ENCODE measurements around the gene BTBD7.
"Not testable (repeated sequence)": the region's sequence is repeated elsewhere in the genome, so short reads cannot be mapped to it uniquely, and the experiment has no call there.

The BTBD7 gene, protein sequence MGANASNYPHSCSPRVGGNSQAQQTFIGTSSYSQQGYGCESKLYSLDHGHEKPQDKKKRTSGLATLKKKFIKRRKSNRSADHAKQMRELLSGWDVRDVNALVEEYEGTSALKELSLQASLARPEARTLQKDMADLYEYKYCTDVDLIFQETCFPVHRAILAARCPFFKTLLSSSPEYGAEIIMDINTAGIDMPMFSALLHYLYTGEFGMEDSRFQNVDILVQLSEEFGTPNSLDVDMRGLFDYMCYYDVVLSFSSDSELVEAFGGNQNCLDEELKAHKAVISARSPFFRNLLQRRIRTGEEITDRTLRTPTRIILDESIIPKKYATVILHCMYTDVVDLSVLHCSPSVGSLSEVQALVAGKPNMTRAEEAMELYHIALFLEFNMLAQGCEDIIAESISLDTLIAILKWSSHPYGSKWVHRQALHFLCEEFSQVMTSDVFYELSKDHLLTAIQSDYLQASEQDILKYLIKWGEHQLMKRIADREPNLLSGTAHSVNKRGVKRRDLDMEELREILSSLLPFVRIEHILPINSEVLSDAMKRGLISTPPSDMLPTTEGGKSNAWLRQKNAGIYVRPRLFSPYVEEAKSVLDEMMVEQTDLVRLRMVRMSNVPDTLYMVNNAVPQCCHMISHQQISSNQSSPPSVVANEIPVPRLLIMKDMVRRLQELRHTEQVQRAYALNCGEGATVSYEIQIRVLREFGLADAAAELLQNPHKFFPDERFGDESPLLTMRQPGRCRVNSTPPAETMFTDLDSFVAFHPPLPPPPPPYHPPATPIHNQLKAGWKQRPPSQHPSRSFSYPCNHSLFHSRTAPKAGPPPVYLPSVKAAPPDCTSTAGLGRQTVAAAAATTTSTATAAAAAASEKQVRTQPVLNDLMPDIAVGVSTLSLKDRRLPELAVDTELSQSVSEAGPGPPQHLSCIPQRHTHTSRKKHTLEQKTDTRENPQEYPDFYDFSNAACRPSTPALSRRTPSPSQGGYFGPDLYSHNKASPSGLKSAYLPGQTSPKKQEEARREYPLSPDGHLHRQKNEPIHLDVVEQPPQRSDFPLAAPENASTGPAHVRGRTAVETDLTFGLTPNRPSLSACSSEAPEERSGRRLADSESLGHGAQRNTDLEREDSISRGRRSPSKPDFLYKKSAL

DNA sequence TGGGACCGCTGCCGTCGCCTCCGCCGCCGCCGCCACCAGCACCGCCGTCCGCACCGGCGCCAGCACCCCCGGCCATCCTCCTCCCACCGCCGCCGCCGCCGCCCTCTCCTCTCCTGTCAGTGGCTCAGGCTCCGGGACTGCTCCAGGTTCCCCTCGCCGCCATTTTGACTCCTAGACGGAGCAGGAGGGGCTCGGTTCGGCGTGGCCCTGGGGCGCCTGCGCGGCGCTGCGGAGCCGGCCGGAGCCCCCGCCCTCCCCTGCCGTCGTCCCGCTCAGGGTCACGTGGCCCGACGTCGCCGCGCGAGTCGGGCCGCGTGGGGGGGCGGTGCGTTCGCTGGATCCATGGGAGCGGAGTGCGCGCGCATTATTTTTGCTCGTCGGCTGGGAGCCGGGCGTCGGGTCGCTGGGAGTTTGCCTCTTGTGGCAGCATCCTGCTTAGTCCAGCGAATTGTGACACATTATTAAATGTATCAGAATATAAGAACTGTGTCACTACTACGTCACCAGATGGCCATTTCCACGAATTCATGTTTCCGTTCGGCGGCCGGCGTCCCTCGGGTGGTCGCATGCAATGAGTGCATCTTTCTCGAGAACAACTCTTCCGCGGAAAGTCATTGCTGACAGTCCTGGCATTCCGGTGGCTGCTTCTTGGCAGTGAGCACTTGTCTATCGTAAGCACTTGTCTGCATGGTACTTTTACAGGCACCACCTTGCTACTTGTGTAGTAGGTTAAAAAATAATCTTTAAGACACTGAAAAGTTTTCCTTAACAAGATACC lies at the start of gene BTBD7:
BTBD7 (minus strand) TSS at position 184 of the 778 bp plus-strand sequence. CDS start 36,985 bp downstream, outside the sequence.
- DNase-seq (ENCODE audit: low read depth), result peak; percentile 93

DNA sequence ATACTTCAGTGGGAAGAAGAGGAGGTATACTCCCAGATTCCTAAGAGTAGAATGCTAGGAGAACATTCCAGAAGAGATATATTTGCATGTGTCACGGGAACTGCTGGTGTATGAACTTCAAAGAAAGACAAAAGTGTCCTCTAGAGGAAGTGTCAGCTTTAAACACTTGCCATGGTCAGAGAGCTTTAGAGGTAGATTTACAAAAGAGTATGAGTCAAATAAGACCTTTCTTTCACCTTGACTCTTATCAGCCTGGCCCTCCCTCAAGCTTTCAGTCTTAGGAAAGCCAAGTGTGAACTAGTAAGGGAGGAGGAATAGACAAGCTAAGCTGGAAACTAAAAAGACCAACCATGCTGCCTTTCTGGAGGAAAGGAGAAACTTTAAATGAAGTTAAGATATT lies 48.8 kb upstream of the BTBD7 start:
- DNase-seq (ENCODE audit: low read depth), result no peak

DNA sequence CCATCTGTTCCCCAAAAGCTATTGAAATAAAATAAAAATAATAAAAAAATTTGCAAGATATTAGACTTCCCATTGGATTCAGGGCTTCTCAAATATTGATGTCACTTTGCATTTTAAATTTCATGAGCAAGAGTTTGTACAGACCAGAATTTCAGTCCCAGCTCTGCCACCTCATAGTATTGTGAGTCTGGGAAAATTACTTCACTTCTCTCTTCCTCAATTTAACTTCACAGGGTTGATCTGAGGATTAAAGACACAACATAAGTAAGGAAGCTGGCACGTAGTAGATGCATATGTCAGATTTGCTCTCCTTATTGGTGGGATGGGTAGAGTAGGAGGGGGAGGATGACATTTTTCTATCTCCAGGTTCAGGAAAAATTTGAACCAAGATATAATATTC lies 47.0 kb upstream of the BTBD7 start:
- DNase-seq (ENCODE audit: low read depth), result no peak

DNA sequence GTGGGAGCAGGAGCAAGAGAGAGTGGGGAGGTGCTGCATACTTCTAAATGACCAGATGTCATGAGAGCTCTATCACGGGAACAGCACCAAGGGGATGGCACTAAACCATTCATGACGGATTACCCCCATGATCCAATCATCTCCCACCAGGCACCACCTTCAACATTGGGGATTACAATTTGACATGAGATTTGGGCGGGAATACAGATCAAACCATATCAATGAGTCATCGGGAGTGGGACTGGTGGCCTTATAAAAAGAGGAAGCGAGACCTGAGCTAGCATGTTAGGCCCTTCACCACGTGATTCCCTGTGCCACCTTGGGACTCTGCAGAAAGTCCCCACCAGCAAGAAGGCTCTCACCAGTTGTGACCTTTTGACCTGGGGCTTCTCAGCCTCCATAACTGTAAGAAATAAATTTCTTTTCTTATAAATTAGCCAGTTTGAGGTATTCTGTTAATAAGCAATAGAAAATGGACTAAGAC lies 42.9 kb upstream of the BTBD7 start:
- no peak for DNase-seq (ENCODE audit: low read depth)

DNA sequence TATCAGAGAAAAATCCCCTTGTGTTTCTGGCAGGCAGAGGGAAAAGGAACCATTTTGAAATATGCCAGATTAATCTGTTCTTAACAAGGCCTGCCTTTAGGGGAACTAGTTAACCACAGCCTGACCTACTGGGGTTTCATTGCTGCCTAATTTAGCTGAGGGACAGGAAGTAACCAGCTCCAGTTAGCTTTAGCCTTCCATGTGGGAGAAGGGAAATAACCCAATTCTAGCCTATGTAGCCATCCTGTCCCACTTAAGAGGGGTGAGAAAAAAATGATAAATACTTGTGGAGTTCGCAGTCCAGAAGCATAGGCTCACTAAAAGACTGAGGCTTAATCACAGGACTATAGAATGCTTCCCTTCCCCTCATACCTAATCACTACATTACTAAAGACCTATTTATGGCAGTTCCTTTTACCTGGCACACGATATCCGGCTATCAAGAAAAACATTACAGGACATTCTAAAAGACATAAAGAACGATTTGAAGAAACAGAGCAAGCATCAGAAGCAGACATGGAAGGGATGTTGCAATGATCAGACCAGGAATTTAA lies 37.0 kb upstream of the BTBD7 start:
- no peak for DNase-seq (ENCODE audit: low read depth)

DNA sequence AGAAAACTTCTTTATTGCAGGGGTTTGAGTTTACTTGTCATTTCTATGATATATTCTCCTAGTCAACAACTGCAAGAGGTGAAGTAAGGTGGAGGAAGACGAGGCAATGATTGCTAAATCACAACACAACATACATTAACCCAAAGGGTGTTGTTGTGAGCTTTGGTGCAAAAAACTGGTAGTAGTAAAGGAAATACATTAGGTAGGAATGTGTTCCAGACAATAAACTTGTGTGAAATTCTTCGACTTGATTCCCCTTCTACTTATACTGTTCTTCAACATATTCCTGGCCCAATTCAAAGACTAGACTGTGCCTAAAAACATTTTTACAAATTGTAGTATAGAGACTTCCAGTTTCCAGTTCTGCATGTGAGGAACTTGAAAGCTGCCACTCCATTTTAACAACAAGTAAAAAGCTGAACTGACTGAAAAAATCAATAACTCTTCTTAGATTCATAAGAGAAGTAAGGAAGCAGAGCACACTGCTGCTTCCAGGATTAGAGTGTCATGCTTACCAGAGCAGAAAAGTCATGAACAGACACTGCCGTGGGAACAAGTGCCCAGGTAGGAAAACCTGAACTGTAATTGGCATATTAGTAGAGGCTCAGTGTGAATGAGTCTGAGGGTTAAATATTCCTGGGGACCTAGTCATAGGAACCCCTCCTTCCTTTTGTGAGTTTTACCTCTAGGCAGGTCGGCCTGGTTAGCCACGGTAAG lies 36.3 kb upstream of the BTBD7 start:
- no peak for DNase-seq (ENCODE audit: low read depth)

DNA sequence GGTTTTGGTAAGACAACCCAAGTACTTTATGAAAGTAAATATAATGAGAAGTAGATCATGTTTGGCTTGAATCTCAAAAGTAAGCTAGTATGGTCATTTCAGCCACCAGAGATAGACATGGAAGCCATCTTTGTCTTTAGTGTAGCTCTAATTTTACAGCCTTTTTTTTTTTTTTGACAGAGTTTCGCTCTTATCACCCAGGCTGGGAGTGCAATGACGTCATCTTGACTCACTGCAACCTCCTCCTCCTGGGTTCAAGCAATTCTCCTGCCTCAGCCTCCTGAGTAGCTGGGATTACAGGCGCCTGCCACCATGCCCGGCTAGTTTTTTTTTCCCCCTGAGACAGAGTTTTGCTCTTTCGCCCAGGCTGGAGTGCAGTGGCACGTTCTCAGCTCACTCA lies 22.0 kb upstream of the BTBD7 start:
- DNase-seq (ENCODE audit: low read depth), result not testable (repeated sequence)

DNA sequence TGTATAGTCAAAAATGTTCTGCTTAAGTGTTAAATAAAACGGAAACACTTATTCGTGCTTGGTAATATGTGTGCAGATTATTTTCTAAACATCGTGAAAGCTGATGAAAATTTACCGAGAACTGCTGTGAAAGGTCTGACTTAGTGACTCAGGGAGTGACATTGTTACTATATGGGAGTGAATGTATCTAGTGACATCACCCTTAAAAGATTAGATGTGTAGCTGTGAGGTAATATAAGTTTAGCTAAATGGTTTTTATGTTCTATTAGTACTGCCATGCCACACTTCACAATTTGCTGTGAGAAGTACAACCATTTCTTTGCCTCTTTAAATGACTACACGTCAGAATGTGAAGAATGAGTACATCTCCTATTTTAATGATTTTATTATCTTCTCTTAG lies 15.5 kb upstream of the BTBD7 start:
- DNase-seq (ENCODE audit: low read depth), result no peak

DNA sequence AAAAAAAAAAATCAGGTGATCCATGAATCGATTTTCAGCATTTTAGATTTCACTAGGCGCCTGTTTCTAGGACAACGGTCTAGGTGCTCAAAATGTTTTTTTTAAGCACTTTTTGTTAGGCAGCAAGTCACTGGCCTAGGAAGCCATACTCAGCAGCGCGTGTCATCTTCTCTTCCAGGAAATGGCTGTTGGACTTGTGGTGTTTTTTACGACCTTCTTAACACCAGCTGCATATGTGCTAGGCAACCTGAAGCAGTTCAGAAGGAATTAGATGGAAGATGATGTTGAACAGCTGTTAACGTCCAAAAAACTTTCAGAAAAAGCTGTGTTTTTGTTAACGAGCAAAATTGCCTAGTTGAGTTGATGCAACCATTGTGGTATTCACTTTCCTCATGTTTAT lies 15.0 kb upstream of the BTBD7 start:
- DNase-seq (ENCODE audit: low read depth), result no peak

DNA sequence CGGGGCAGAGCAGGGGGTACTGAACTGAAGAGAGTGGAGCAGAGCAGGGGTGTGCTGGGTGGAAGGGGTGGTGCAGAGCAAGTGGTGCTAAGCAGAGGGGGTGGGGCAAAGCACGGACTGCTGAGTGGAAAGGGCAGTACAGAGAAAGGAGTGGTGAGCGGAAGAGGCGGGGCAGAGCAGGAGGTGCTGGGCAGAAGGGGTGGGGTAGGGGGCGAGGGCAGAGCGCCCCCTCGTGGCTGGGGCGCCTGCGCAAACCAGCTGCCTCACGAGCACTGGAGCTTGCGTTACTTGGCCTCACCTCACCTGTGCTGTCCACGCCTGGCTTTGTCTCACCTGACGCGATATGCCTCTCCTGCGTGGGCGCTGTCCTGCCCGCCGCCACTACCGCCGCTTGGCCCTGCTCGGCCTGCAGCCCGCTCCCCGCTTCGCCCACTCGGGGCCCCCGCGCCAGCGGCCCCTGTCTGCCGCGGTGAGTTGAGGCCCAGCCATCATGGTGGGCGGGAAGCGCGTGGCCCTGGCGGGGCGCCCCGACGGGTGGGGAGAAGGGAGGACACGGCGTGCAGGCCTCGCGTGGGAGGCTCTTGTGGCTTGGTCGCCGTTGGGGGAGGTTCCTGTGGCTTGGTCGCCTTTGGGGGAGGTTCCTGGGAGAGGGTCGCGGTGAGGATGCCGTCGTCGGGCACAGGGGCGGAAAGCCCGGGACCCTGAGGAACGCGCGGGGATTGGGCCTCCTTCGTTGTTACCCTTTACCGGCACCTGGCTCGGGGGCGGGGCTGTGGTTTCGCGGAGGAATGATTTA lies 14.3 kb upstream of the BTBD7 start, which contains the start of gene COX8C:
COX8C (plus strand) TSS at position 257 of the 796 bp plus-strand sequence; CDS start at position 344, 87 bp downstream.
- no peak for DNase-seq (ENCODE audit: low read depth)

DNA sequence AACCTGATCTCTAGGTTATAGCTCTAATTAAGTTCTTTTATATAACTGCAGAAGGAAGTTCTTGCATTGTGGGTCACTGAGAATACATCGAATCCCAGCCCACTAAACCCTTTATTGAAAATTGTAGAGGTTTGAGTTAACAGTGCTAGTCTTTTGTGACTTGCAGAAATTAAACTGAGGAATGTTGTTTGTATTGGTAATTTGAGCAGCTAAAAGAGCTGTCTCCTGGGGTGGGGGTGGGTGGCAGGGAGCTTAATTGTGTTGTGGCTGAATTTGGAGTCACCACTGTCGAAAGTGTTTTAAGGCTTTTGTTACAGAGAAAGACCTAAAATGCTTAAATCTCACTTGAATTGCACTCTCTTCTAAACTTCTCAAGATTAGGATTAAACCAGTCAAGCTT lies 11.0 kb upstream of the BTBD7 start:
- no peak for DNase-seq (ENCODE audit: low read depth)

DNA sequence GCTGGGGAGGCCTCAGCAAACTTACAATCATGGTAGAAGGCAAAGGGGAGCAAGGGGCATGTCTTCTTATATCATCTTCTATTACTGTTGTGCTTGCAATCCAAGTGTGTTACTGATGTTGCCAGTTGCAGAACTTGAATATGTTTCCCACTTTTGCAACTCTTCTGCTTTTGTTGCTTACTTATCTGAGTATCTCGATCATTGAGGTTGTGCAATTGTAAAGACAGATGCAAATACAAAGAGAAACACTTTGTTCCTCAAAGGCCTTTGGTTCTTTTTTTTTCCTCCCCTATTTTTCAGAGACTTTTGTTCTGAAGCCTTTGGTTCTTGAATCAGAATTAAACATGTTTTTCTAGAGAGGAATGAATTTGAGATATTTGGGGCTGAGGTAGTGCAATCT lies 10.4 kb upstream of the BTBD7 start:
- no peak for DNase-seq (ENCODE audit: low read depth)

DNA sequence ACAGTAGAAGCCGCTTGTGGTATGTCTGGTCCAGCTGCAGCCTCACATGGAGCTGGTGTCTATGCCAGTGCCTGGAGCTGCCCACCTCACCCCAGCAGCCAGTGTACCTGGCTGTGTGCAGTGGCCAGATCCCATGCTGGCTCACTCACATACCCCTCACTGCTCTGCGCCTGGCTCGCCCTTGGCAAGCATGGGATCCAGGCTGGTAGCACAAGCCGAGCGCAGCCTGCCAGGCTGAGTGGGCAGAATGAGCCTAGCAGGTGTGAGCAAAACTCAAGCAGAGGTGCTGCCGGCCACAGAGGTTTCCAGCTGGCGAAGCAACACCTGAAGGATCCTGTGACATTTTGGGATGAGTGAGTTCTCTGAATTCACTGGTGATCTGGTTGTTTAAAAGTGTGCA lies 5.0 kb upstream of the BTBD7 start:
- DNase-seq (ENCODE audit: low read depth), result no peak

DNA sequence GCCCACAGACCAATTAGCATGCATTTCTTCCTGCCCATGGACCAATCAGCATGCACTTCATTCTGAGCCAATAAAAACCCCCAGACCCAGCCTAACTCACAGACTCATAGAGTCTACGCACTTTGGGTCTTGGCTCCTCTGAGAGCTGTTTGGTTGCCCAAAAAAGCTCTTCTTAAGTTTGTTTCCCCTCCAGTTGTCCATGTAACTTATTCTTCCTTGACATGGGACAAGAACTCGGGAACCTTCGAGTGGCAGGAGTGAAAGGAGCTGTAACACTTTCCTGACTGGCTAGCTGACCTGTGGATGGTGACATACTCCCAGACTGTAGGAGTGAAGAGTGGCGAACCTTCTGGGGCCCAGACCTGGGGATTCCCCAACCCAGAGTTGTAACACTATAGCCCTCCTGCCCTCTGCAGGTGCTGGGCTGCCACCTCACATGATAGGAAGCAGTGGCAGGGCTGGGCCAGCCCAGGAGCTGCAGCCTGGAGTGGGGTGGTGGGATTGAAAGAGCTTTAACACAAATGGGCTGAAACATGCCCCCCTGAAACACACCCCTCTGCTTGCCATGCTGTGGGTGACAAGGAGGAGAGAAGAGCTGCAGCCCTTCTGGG lies 4.4 kb upstream of the BTBD7 start:
- DNase-seq (ENCODE audit: low read depth), result no peak

DNA sequence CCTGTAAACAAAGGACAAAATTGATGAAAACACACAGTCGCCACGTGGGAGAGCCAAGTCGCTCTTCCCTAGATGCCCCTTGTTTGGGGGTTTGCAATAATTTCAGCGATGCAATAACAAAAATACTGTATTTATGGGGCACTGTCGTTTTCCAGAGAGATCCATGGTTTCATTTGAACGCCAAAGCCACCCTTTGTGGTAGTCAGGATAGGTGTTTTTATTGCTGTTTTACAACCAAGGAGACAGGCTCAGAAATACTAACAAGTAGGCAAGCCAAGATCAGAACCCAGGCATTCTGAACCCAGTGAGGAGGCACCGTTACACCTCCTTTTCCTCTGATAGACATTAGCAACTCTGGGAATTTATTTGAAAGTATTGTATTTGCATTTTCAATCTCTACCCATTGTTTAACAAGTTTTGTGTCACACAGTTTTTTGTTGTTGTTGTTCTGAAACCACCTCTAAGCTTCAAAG lies 831 bp upstream of the BTBD7 start:
- DNase-seq (ENCODE audit: low read depth), result no peak

DNA sequence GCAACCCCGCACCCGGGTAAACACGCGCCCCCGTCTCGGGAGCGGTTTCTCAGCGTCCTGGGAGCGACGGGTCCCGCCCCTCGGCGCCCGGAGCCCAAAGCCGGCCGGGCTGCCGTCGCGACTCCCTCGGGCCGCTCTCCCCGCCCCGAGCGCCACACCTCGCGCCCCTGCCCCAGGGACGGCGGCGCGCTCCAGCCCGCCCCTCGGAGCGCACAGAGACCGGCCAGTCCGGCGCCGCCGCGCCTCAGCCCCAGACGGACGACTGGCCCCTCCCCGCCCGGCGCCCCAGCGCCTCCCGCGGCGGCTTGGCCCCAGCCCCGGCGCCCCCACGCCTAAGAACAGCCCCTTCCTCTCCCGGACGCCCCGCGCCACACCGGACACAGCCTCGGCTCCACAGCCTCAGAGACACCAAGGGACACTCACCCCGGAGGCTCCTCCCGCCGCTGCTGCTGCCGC lies 411 bp downstream of the BTBD7 start:
- DNase-seq (ENCODE audit: low read depth), result no peak

DNA sequence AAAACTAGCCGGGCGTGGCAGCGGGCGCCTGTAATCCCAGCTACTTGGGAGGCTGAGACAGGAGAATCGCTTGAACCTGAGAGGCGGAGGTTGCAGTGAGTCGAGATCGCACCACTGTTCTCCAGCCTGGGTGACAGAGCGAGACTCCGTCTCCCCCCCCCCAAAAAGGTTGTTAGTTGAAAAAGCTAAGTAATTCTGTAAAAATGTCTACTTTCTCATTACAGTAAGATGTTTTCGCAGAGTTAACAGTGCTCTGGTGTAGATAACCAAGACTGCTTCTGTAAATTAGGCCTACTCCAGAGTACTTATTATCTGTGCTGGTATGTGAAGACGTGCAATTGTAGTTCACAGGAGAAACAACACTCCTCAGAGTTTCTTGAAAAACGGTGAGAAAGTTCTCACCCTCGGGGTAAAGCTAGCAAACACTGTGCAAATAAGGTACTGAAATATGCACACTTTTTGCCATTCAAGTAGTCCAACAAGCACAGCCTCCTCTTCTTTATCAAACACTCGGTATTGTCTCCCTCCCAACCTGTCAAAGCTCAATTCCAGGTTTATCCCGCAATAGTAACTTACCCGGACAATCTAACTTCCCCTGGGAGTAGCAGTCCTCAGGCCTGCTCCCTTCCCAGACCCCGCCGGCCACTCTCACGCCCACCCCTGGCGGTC lies 974 bp downstream of the BTBD7 start:
- DNase-seq (ENCODE audit: low read depth), result no peak

DNA sequence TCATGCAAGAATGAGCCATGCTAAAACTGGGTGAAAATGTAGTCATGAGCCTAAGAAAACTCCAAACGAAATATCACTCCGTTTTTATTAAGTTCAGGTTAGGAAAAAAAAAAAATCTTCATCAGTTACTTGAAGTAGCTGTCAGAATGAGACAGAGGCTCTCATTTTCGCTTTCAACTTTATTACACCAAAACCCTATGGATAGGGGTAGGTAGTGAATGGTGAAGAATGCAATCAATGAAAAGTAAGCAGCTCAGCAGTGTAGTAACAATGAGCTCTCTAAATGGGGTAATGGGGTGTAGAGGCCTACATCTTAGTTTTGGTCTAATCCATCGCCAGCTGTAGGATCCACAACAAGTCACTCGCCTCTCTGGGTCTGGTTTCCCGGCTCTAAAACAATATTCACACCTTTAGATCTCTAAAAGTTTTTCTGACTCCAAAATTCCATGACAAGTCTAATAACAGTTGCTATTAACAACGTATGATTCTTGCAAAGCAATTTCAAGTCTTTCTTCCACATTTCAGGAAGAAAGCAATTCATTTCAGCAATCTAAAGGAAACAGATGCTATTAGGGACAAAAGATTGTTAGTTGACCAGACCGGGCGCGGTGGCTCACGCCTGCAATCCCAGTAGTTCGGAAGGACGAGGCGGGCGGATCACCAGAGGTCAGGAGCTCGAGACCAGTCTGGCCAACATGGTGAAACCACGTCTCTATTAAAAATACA lies 1.7 kb downstream of the BTBD7 start:
- DNase-seq (ENCODE audit: low read depth), result no peak
